Lung (tissue), 12 donors: ENCODE data around the gene VDR. TPM values are rescaled to one million over a fixed set of nuclear protein-coding genes. Genes with fewer than 3 reads are reported as not detected.

ENCODE experiments used
- ATAC-seq: fragments of 200-7000 bp; cut with Tn5 transposase; one replicate; pipeline ENCODE4 v1.9.1; 2020; ENCODE audit warnings: moderate number of reproducible peaks; ENCODE audit not compliant: insufficient read depth, low FRiP score
- DNase-seq, 3 donors: peaks; one replicate each; pipeline ENCODE4 v3.0.0-alpha.2; 2013 to 2017
- H3K27ac ChIP-seq, 2 donors: one replicate each; pipeline ENCODE4 v1.5.1; 2013; ENCODE audit warnings: mild to moderate bottlenecking in 2 of 2, moderate library complexity in 2 of 2, control low read depth in 1 of 2, inconsistent platforms in 1 of 2, low read depth in 1 of 2, low read length in 1 of 2
- H3K27me3 ChIP-seq, 3 donors: one replicate each; pipeline ENCODE4 v1.5.1; 2013; ENCODE audit warnings: low read length in 2 of 3; ENCODE audit not compliant: control insufficient read depth in 3 of 3, insufficient read depth in 3 of 3
- H3K36me3 ChIP-seq, 4 donors: one replicate each; pipeline ENCODE4 v1.5.1; 2013; ENCODE audit warnings: low read length in 4 of 4, mild to moderate bottlenecking in 1 of 4, moderate library complexity in 1 of 4; ENCODE audit not compliant: control insufficient read depth in 4 of 4, insufficient read depth in 4 of 4
- H3K4me1 ChIP-seq, 5 donors: one replicate each; pipeline ENCODE4 v1.5.1; 2013; ENCODE audit warnings: low read length in 5 of 5, mild to moderate bottlenecking in 2 of 5, moderate library complexity in 1 of 5; ENCODE audit not compliant: control insufficient read depth in 5 of 5, insufficient read depth in 5 of 5
- H3K4me3 ChIP-seq: one replicate; pipeline ENCODE4 v1.5.1; 2013; ENCODE audit warnings: mild to moderate bottlenecking, control low read depth, moderate library complexity
- H3K9ac ChIP-seq, 2 donors: one replicate each; pipeline ENCODE4 v1.5.1; 2013; ENCODE audit warnings: low read length in 2 of 2, control low read depth in 1 of 2; ENCODE audit not compliant: insufficient read depth in 1 of 2
- H3K9me3 ChIP-seq, 4 donors: one replicate each; pipeline ENCODE4 v1.5.1; 2013; ENCODE audit warnings: low read length in 3 of 4, mild to moderate bottlenecking in 1 of 4, moderate library complexity in 1 of 4; ENCODE audit not compliant: control insufficient read depth in 4 of 4, insufficient read depth in 3 of 4
- CTCF ChIP-seq: IDR thresholded peaks from 2 replicates; pipeline ENCODE4 v1.5.1; 2012; ENCODE audit warnings: mild to moderate bottlenecking; ENCODE audit errors: control extremely low read depth, extremely low read depth
- WGBS, 2 donors: extraction: QIAGEN DNeasy Blood & Tissue Kit; methylation state at CpG; one replicate each; pipeline ENCODE4 v1.1.7; 2013; 5-methylcytosine and 5-hydroxymethylcytosine counted together
- polyA plus RNA-seq, 2 donors: library from polyadenylated mRNA; stranded (reverse); fragments of 200-250 nt; gene quantifications; one replicate each; pipeline ENCODE4 v1.2.1, GENCODE V29; 2013
- total RNA-seq, 2 donors: library from RNA; depleted of rRNA in 1 of 2; stranded (reverse); fragments of >200 nt in 1 of 2; gene quantifications; one replicate each; pipeline ENCODE4 v1.2.1, GENCODE V29; 2014 to 2021
- donor health status: control.
- donor health status: control.
- donor health status: Bipolar disorder and iron deficiency.
- donor health status: healthy.
- donor health status: DM: yes; HTN: yes; CAD: no.

VDR gene
- total and polyA plus RNA-seq, 4 donors = 4.4 to 27.4 (median 14.3) TPM

GRCh38 chr12:47876440-47876960, 28.3 kb downstream of the VDR start:
- ATAC-seq (no peak), DNase-seq (no peak)
- TF ChIP-seq CTCF = no peak
- no peaks in the 10 kb centered on the region for H3K4me1 ChIP-seq
- no peak overlapping the region for H3K4me3 ChIP-seq
- H3K9me3 ChIP-seq = no peaks in the 10 kb centered on the region
- peaks cover 0 to 8% (median 0%) of the 10 kb centered on the region in 4 donors for H3K36me3 ChIP-seq
- no peak overlapping the region for H3K27ac ChIP-seq
- no peaks in the 10 kb centered on the region for H3K27me3 ChIP-seq
- H3K9ac ChIP-seq = no peak overlapping the region

GRCh38 chr12:47875746-47876439, 28.9 kb downstream of the VDR start:
- no peak overlapping the region for H3K9ac ChIP-seq
- 94 to 100% methylated on average over 2 of the region's 2 CpGs for WGBS, 2 donors
- no peak for TF ChIP-seq CTCF
- no peaks in the 10 kb centered on the region for H3K9me3 ChIP-seq
- no peaks in the 10 kb centered on the region for H3K4me1 ChIP-seq
- ATAC-seq (no peak), DNase-seq (no peak)
- no peaks in the 10 kb centered on the region for H3K27me3 ChIP-seq
- no peak overlapping the region for H3K27ac ChIP-seq
- H3K4me3 ChIP-seq = no peak overlapping the region
- H3K36me3 ChIP-seq = peaks cover 0 to 8% (median 0%) of the 10 kb centered on the region in 4 donors

- TF ChIP-seq CTCF = no peak
- Histone ChIP-seq H3K27ac (no peak overlapping the region), H3K36me3 (peaks cover 0 to 8% (median 0%) of the 10 kb centered on the region in 4 donors), H3K27me3 (no peaks in the 10 kb centered on the region), H3K4me3 (no peak overlapping the region), H3K9ac (no peak overlapping the region), H3K9me3 (no peaks in the 10 kb centered on the region), H3K4me1 (peaks cover 0 to 3% (median 0%) of the 10 kb centered on the region in 5 donors)
- ATAC-seq = no peak
- DNase-seq = no peak
- WGBS, 2 donors = 79 to 85% methylated on average over 5 of the region's 5 CpGs
These were observed 30.5 kb downstream of the VDR start for GRCh38 chr12:47874316-47874715.
